SK-N-MC (cell line): Measurements from ENCODE around the gene SPHK2.
A peak's percentile ranks its signal among the peaks of the same experiment; 100 is the strongest.

Source experiments
- DNase-seq: peaks from one replicate; pipeline ENCODE4 v3.0.0-alpha.2; 2011; ENCODE audit warnings: low read depth, low spot score
- H3K27ac ChIP-seq: fragments of 200-600 bp; sonication (generic); 2 replicates; pipeline ENCODE4 v1.5.1; 2016; ENCODE audit warnings: mixed run types
- H3K36me3 ChIP-seq: fragments of 200-600 bp; sonication (generic); 2 replicates; pipeline ENCODE4 v1.6.1; 2017; ENCODE audit warnings: antibody characterized with exemption, low read length, mixed read lengths; ENCODE audit not compliant: insufficient read depth
- H3K4me3 ChIP-seq: fragments of 200-600 bp; sonication (generic); 2 replicates; pipeline ENCODE4 v1.5.1; 2016
- H3K9ac ChIP-seq: fragments of 200-600 bp; sonication (generic); 2 replicates; pipeline ENCODE4 v1.8.0; 2017; ENCODE audit warnings: mixed run types, mixed read lengths; ENCODE audit not compliant: insufficient read length
- H3K9me3 ChIP-seq: fragments of 200-600 bp; sonication (generic); 2 replicates; pipeline ENCODE4 v1.6.1; 2017; ENCODE audit warnings: low read depth, mild to moderate bottlenecking, antibody characterized with exemption, low read length, moderate library complexity, mixed read lengths
- EZH2 ChIP-seq: fragments of 200-600 bp; sonication (generic); IDR thresholded peaks from one replicate; pipeline ENCODE4 v1.6.1; 2017; ENCODE audit warnings: antibody characterized with exemption
- FOXP2 ChIP-seq: optimal IDR thresholded peaks from 2 replicates; pipeline ENCODE3; 2011; ENCODE audit warnings: mild to moderate bottlenecking, moderate library complexity; ENCODE audit not compliant: insufficient read depth; ENCODE audit errors: extremely low read length, control extremely low read depth
- POLR2AphosphoS5 ChIP-seq: IDR thresholded peaks from 2 replicates; pipeline ENCODE4 v1.6.1; 2012; ENCODE audit warnings: mild to moderate bottlenecking, low read depth, low read length, borderline replicate concordance

The SPHK2 gene

DNA sequence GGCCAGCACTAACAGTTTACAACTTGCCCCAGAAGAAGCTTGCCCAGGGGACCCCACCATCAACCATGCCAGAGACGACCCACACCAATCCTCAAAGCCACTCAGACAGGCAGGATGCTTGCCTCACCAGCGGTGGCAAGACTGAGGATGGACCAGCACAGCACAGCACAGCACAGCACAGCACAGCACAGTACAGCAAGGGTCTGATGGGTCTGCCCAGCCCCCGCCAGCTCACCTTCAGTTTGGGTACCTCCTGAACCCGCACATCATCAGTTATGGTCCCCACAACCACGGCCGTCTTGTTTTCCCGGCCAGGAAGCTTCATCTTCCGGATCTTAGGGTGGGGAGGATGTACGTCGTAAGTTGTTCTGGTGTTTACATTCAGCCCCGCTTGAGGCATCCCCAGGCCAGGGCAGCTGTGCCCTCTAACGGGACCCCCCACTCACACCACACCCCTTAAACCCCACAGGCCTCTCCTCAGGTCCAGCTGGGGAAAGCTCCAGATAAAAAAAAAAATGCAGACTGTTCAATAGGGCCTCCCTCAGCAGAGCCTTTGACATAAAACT, 2.7 kb upstream of the SPHK2 start:
- Histone ChIP-seq H3K27ac (peak overlapping the region; percentile 93; the same call in 1 of the 2 replicates), H3K9ac (peak overlapping the region; percentile 99), H3K9me3 (no peaks in the 10 kb centered on the region), H3K4me3 (peak overlapping the region; percentile 82), H3K36me3 (peaks cover 38% of the 10 kb centered on the region)
- no peak for TF ChIP-seq EZH2
- TF ChIP-seq FOXP2: no peak
- TF ChIP-seq POLR2AphosphoS5: no peak
- DNase-seq: no peak

DNA sequence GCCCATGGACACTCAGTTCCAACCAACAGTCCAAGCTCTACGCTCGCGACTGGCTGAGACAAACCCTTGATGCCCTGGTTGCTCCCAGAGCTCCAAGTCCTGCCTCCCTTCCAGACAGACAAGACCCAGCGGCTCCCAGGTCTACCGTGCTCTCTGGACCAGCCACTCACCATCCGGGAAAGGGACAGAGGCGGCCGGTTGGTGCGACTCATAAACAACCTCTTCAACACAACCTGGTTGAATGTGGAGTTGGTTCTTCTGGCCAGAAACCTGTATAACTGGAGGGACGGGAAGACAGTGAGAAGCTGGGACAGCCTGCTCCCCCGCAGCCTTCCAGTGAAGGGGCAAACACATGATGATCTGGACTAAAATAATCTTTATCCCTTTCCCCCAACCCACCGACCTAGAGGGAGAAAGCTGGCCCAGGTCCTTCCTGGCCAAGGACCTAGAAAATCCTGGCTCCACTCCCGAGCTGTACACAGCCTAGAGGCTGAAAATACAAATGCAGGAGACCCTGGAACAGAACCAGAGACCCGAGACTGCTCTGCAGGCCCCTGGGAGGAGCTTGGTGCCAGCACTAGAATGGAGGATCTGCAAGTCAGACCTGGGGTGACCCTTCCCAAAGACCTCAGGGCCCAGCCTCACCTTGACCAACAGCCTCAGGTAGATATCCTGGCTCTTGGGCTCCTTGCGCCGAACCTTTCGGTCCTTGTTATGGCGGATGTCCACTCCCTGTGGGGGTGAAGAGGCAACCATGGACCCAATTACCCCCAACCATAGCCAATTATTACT, 2.0 kb upstream of the SPHK2 start:
- no peak for DNase-seq
- peaks cover 38% of the 10 kb centered on the region for H3K36me3 ChIP-seq
- TF ChIP-seq EZH2 (no peak), POLR2AphosphoS5 (peak; percentile 14; the same call in 1 of the 2 replicates)
- peak overlapping the region; percentile 99 for H3K9ac ChIP-seq
- H3K27ac ChIP-seq: peak overlapping the region; percentile 93
- H3K9me3 ChIP-seq: no peaks in the 10 kb centered on the region
- H3K4me3 ChIP-seq: peak overlapping the region; percentile 82

DNA sequence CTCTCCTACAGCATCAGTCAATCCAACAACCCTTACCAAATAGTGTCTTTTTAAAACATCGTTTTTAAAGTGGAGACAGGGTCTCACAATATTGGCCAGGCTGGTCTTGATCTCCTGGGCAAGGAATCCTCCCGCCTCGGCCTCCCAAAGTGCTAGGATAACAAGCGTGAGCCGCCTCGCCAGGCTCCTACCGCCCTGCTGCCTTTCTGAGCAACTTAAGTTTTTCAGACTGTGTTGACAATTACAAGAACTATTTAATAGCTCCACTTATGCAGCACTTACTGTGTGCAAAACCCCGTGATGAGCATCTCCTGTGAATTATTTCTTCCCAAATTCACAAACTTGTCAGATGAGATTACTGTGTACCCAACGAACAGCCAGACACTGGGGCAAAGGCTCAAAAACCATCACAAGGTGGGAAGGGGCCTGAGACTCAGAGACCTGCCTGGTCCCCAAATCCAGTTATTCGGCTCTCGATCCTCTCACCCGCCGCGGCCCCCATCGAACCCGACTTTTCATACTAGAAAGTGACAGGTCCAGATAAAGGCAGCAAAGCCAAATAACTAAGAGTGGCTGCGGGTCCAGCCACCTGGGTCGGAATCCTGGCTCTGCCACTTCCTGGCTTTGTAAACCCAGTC, 909 bp upstream of the SPHK2 start:
- Histone ChIP-seq H3K9ac (peak overlapping the region; percentile 99), H3K27ac (peak overlapping the region; percentile 93), H3K9me3 (no peaks in the 10 kb centered on the region), H3K36me3 (peaks cover 38% of the 10 kb centered on the region), H3K4me3 (peak overlapping the region; percentile 82)
- no peak for DNase-seq
- no peak for TF ChIP-seq POLR2AphosphoS5
- TF ChIP-seq FOXP2: no peak
- no peak for TF ChIP-seq EZH2

DNA sequence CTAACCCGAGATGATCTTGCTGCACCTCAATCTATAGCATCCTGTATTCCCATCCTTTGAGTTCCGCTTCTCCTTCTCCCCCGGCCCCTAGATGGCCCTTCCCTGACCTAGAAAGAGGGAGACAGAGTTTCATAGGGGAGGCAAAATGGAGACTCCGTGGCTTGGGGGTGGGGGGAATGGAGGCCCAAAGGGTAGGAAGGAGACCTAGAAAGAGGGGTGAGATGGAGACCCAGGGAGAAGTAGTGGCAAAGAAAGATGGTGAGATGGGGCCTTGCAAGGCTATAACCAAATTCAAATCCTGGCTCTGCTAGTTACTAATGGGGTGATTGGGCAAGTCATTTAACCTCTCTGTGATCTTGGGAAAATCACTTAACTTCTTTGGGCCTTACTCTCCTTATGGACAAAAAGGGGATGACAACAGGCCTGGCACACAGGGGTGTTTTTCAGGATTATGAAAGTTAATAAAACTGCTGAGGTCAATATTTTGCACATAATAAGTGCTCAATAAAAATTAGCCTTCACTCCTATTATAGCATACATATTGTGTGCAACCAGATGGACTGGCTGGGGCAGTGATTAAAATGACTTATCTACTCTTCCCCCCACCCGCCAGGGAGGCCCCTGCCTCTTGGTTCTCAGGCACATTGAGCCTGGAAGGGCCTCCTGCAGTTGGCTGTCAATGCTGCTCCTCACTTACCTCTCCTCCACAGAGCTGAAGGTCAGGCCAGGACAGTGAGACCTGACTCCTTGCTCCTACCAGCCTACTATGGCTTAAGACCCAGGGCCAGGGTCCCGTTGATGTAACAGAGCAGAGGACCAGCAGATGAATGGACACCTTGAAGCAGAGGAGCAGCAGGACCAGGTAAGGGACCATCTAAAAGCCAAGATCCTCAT, 633 bp downstream of the SPHK2 start:
- no peak for DNase-seq
- H3K9me3 ChIP-seq: no peaks in the 10 kb centered on the region
- peak overlapping the region; percentile 99 for H3K9ac ChIP-seq
- peak overlapping the region; percentile 84 for H3K27ac ChIP-seq
- H3K4me3 ChIP-seq: peak overlapping the region; percentile 82
- peaks cover 36% of the 10 kb centered on the region for H3K36me3 ChIP-seq
- TF ChIP-seq FOXP2 (no peak), POLR2AphosphoS5 (no peak), EZH2 (no peak)

DNA sequence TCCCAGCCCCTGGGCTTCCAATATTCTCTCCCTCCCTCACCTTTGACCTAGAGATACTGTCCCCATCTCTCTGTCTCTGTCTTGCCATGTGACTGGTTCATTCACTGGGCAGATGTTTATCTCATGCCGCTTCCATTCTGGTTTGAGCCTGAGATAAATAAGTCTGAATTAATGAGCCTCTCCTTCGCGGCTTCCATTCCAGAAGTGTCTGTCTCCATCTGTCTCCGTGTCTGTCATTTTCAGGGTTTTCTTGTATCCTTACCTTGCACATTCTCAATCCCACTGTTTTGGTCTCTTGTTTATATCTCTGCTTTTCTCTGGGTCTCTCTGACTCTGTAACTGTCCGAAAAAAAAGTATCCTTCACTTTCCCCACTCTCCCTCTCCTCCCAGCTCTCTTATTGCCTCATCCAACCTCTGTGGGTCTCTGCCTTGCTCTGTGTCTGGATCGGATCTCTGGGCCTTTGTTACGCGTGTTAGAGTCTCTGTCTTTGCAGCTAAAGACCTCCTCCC, 4.3 kb downstream of the SPHK2 start:
- Histone ChIP-seq H3K4me3 (peak overlapping the region; percentile 94), H3K9ac (peak overlapping the region; percentile 70), H3K36me3 (no peaks in the 10 kb centered on the region; the same call in none of the 2 replicates), H3K9me3 (no peaks in the 10 kb centered on the region), H3K27ac (peak overlapping the region; percentile 83)
- TF ChIP-seq EZH2 (no peak), POLR2AphosphoS5 (peak; percentile 75), FOXP2 (no peak)
- DNase-seq: no peak

DNA sequence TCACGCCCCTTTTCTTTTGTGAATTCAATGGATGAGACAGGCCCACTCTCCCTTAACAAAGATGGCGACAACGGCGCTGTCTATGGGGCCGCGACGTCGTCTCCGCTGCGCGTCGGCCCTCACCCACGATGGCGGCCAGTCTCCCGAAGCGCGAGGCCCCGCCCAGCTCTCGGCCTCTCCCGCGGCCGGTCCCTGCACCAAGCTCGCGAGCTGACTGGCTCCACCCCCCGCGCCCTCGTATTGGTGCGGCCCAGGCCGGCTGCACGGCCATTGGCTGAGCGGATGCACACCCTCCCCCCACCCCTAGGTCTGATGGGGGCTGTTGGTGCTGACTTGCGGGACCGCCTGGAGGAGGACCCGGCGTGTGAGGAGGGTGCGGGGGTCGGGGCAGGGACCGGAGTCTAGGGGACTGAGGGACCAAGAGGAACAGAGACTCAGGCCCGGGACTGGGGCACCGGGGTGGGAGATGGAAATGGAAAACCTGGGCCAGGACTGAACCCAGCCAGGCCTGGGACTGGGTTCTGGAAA, 4.8 kb downstream of the SPHK2 start:
- TF ChIP-seq POLR2AphosphoS5 (no peak; the same call in 1 of the 2 replicates), EZH2 (no peak), FOXP2 (no peak)
- peak overlapping the region; percentile 94 for H3K4me3 ChIP-seq
- no peaks in the 10 kb centered on the region for H3K9me3 ChIP-seq
- H3K27ac ChIP-seq: peak overlapping the region; percentile 83
- H3K9ac ChIP-seq: peak overlapping the region; percentile 92
- H3K36me3 ChIP-seq: no peaks in the 10 kb centered on the region; the same call in 1 of the 2 replicates
- peak; percentile 81 for DNase-seq

DNA sequence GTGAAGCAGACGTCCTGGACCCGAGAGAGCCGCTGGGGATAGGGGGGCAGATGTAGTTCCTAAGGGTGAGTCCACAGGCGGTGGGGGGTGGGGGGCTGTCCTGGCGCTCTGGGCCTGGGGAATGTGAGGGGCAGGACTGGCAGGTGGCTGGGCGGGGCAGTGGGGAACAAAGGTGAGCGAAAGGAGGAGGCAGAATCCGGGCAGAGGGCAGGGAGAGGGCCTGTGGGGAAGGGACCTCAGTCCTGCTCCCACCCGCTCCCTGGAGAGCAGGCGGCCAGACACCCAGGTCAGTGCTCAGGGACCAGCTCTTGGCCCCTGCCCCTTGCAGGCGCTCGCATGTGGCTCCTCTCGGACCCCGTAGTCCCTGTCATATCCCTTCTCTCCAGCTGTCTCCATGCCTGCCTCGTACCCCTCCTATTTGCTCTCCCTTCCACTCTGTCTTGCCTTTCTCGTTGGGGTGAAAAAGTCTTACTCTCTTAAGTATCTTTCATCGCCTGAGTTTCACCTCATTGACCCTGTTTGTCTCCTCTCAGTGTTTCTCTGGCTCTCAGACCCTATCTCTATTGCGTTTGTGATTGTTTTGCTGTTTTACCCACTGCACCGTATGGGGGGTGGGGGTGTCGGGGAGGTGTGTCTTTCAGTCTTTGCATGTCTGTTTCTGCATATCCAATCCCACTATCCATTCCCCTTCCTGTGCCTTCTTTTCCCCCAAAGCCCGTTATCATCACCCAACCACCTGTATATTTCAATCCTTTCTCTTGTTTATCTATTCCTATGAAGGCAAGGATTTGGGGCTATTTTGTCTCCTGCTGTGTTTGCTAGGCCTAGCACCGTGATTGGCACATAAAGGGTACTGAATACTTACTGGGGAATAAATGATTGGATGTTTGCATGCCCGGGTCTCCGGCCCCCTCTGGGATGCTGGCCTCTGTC, 5.8 kb downstream of the SPHK2 start:
- no peaks in the 10 kb centered on the region; the same call in 1 of the 2 replicates for H3K36me3 ChIP-seq
- no peak for DNase-seq
- TF ChIP-seq FOXP2 (no peak), EZH2 (no peak), POLR2AphosphoS5 (no peak)
- H3K9me3 ChIP-seq: no peaks in the 10 kb centered on the region
- H3K4me3 ChIP-seq: peak overlapping the region; percentile 94
- H3K9ac ChIP-seq: peak overlapping the region; percentile 92
- 0 out of 2 replicates have a peak overlapping the region, but pooled peaks have one; percentile 54 for H3K27ac ChIP-seq
